ENCODE measurements around the gene MT2A.

MT2A gene

GRCh38 chr16:56623637-56624036 is 15.3 kb downstream of the MT2A start:
- POLR2A ChIA-PET (ENCODE audit: low non-redundant PET), result interaction anchor here (0.8 kb wide), 1 partner anchor 18 kb away, joined by 3 read pairs; no protein-coding TSS in a partner anchor
- CTCF ChIA-PET, result interaction anchor here (0.7 kb wide), 1 partner anchor 14 kb away, joined by 3 read pairs; no protein-coding TSS in a partner anchor
- no peak overlapping the region for H3K27ac ChIP-seq
- DNase-seq (ENCODE audit: low spot score), result no peak
- TF ChIP-seq CTCF (conservative IDR thresholded peaks at IDR 0.05; ENCODE audit: low read depth), result no peak

DNA sequence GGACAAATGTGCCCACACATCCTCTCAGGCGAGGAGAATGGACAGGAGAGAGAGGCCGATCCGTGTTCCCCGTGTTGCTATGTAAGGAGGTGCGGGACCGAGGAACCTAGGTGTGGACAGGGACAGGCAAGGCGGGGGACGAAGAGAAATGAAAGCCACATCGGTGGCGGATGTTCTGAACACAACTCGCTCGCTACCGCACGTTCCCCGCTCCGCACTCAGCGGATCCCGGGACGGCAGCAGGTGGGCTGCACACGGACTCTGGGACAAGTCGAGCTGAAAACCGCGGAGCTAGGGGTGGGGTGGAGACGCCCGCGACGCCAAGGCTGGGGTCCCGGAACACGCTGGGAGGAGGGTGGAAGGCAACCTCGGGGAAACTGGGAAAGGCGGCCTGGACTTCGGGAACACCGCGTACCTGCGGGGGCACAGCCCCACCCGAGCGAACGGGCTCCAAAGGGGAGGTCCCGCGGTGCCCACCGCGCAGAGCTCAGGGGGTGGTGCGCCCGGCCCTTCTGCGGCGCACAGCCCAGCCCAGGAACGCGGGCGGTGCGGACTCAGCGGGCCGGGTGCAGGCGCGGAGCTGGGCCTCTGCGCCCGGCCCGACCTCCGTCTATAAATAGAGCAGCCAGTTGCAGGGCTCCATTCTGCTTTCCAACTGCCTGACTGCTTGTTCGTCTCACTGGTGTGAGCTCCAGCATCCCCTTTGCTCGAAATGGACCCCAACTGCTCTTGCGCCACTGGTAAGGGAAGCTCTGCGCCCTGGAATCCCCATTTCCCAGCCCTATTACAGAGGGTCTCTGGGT is 17.0 kb downstream of the MT2A start, which contains the start of gene MT1E:
TSS of gene MT1E (plus strand) at position 642 of the 803 bp plus-strand sequence. CDS start at position 713, 71 bp downstream.
- DNase-seq (ENCODE audit: low spot score), result peak; percentile 71
- no peak for TF ChIP-seq CTCF (conservative IDR thresholded peaks at IDR 0.05; ENCODE audit: low read depth)
- peak within 1 kb of the TSS; percentile 90 for H3K27ac ChIP-seq
- POLR2A ChIA-PET (ENCODE audit: low non-redundant PET), result interaction anchor here (0.7 to 2.4 kb wide), 6 partner anchors 14 to 64 kb away, joined by 4 to 14 read pairs (median 7); partner anchors contain the start of gene MT2A
- CTCF ChIA-PET, result interaction anchor here (0.6 to 1.1 kb wide), 3 partner anchors 18 to 77 kb away, joined by 3 to 6 read pairs (median 5); no protein-coding TSS in a partner anchor

DNA sequence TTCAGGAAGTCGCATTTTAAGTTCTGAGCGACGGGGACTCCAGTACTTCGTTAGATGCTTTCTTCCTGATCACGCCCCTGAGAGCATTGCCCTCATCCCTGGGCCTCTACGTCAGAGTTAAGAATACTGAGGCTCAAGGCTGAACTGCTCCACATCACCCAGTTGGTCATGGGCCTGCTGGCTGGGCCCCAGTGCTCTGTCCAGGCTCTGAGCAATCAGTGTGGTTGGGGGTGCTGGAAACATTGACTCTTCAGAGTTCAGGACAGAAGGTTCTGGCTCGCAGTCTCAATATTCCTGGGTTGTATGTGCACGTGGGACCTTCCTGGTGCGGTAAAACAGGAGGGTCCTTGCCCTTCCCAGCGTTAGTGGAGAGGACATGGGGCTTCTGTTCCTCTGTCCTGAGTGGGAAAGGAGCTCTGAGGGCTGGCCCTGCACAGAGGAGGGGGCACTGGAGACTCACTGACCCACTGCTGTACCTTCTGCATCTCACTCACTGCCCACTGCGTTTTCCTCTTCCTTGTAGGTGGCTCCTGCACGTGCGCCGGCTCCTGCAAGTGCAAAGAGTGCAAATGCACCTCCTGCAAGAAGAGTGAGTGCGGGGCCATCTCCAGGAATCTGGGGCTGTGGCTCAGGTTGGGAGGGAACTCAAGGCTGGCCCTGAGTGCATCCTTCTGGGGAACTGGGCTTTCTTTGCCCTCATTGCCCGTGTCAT is 17.7 kb downstream of the MT2A start:
- TF ChIP-seq CTCF (conservative IDR thresholded peaks at IDR 0.05; ENCODE audit: low read depth), result no peak
- peak overlapping the region; percentile 90 for H3K27ac ChIP-seq
- POLR2A ChIA-PET (ENCODE audit: low non-redundant PET), result interaction anchor here (0.7 to 2.4 kb wide), 6 partner anchors 15 to 63 kb away, joined by 4 to 14 read pairs (median 7); partner anchors contain the start of gene MT2A
- DNase-seq (ENCODE audit: low spot score), result no peak
- CTCF ChIA-PET, result interaction anchor here (0.6 to 1.1 kb wide), 3 partner anchors 25 to 76 kb away, joined by 3 to 5 read pairs (median 3); no protein-coding TSS in a partner anchor

- CTCF ChIA-PET, result interaction anchor here (0.7 to 0.9 kb wide), 2 partner anchors 47 to 75 kb away, joined by 3 read pairs; no protein-coding TSS in a partner anchor
- peak overlapping the region; percentile 90 for H3K27ac ChIP-seq
- no peak for DNase-seq (ENCODE audit: low spot score)
- no peak for TF ChIP-seq CTCF (conservative IDR thresholded peaks at IDR 0.05; ENCODE audit: low read depth)
- POLR2A ChIA-PET (ENCODE audit: low non-redundant PET), result interaction anchor here (0.7 to 2.4 kb wide), 3 partner anchors 12 to 20 kb away, joined by 3 to 14 read pairs (median 11); no protein-coding TSS in a partner anchor
Observed at GRCh38 chr16:56626685-56627084, 18.3 kb downstream of the MT2A start.

DNA sequence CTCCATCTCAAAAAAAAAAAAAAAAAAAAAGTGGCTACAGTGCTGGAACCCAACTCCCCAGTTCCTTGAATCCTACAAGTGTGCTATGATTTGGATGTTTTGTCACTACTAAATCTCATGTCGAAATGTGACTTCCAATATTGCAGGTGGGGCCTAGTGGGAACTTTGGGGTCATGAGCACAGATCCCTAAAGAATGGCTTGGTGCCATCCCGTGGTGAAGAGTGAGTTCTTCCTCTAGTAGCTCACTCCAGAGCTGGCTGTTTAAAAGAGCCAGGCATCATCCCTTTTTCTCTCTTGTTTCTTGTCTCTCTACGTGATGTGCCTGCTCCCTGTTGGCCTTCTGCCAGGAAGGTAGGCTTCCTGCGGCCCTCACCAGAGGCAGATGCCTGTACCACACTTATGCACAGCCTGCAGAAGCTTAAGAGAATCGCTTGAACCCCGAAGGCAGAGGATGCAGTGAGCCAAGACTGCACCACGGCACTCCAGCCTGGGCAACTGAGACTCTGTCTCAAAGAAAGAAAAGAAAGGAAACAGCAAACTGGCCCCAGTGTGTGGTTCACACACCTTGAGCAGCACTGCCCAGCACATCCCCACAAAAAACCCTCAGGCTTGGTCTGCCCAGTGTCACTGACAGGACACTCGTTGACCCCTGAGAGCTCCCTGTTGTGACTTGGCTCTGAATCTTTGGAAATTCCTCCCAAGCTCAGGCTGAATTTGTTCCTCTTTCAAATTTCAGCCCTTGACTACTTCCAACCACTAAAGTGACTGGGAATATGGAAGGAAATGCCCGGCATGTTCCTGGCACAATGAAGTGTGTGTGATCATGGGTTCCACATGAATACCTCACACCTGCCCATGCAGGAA is 20.3 kb downstream of the MT2A start:
- H3K27ac ChIP-seq, result peak overlapping the region; percentile 90
- ChIA-PET POLR2A (ENCODE audit: low non-redundant PET) (interaction anchor here (0.6 kb wide), 1 partner anchor 1520 kb away, joined by 3 read pairs; no protein-coding TSS in a partner anchor), CTCF (no interaction called here)
- no peak for TF ChIP-seq CTCF (conservative IDR thresholded peaks at IDR 0.05; ENCODE audit: low read depth)
- DNase-seq (ENCODE audit: low spot score), result no peak
